GM23338 (cell line): ENCODE data around the gene CHRDL2. TPM values are rescaled to one million over a fixed set of nuclear protein-coding genes. Genes with fewer than 3 reads are reported as not detected.
A peak's percentile ranks its signal among the peaks of the same experiment; 100 is the strongest.

Source experiments
- ATAC-seq: fragments of 200-7000 bp; cut with Tn5 transposase; 3 replicates; pipeline ENCODE4 v1.9.1; 2020
- DNase-seq: peaks from one replicate; pipeline ENCODE4 v3.0.0-alpha.2; 2015; ENCODE audit warnings: low spot score
- H2AFZ ChIP-seq: fragments of 200-600 bp; sonication (generic); 2 replicates; pipeline ENCODE4 v1.8.0; 2016; ENCODE audit warnings: antibody characterized with exemption, mild to moderate bottlenecking, moderate library complexity
- H3F3A ChIP-seq: fragments of 200-600 bp; sonication (generic); replicated peaks from 2 replicates; pipeline ENCODE4 v1.8.0; 2017; ENCODE audit warnings: antibody characterized with exemption, mixed run types, low read depth
- H3K27ac ChIP-seq: fragments of 200-600 bp; sonication (generic); 2 replicates; pipeline ENCODE4 v1.6.1; 2016; ENCODE audit warnings: low read depth
- H3K27me3 ChIP-seq: fragments of 200-600 bp; sonication (generic); 2 replicates; pipeline ENCODE4 v1.8.0; 2016; ENCODE audit warnings: mild to moderate bottlenecking, mixed run types, moderate library complexity; ENCODE audit not compliant: insufficient read depth
- H3K36me3 ChIP-seq: fragments of 200-600 bp; sonication (generic); 2 replicates; pipeline ENCODE4 v1.8.0; 2016; ENCODE audit warnings: mild to moderate bottlenecking; ENCODE audit not compliant: insufficient read depth
- H3K4me1 ChIP-seq: fragments of 200-600 bp; sonication (generic); 2 replicates; pipeline ENCODE4 v1.8.0; 2016; ENCODE audit warnings: mild to moderate bottlenecking, moderate library complexity; ENCODE audit not compliant: insufficient read depth
- H3K4me2 ChIP-seq: fragments of 200-600 bp; sonication (generic); 2 replicates; pipeline ENCODE4 v1.7.1; 2017; ENCODE audit warnings: mixed run types
- H3K4me3 ChIP-seq: fragments of 200-600 bp; sonication (generic); 2 replicates; pipeline ENCODE4 v1.6.1; 2016; ENCODE audit warnings: mixed run types
- H3K79me2 ChIP-seq: fragments of 200-600 bp; sonication (generic); replicated peaks from 2 replicates; pipeline ENCODE4 v1.8.0; 2017; ENCODE audit warnings: mild to moderate bottlenecking; ENCODE audit not compliant: insufficient read depth
- H3K9me2 ChIP-seq: fragments of 200-600 bp; sonication (generic); 2 replicates; pipeline ENCODE4 v1.8.0; 2017; ENCODE audit not compliant: insufficient read depth
- H4K20me1 ChIP-seq: fragments of 200-600 bp; sonication (generic); replicated peaks from 2 replicates; pipeline ENCODE4 v1.8.0; 2017; ENCODE audit warnings: mild to moderate bottlenecking; ENCODE audit not compliant: insufficient read depth
- H3K27ac Mint-ChIP-seq: 2 replicates; pipeline ENCODE4 v1.8.0; 2020; ENCODE audit warnings: inconsistent platforms, mild to moderate bottlenecking, moderate library complexity, mixed read lengths
- H3K27me3 Mint-ChIP-seq: 3 replicates; pipeline ENCODE4 v1.8.0; 2022; ENCODE audit warnings: low read depth, mild to moderate bottlenecking, moderate library complexity, mixed read lengths, inconsistent platforms; ENCODE audit not compliant: insufficient read depth, poor library complexity
- H3K36me3 Mint-ChIP-seq: 3 replicates; pipeline ENCODE4 v1.8.0; 2021; ENCODE audit warnings: low read depth, mild to moderate bottlenecking, inconsistent platforms, moderate library complexity, mixed read lengths
- H3K4me1 Mint-ChIP-seq: 3 replicates; pipeline ENCODE4 v1.8.0; 2020; ENCODE audit warnings: mild to moderate bottlenecking, inconsistent platforms, mixed read lengths
- H3K4me3 Mint-ChIP-seq: 3 replicates; pipeline ENCODE4 v1.8.0; 2021; ENCODE audit warnings: moderate library complexity, mild to moderate bottlenecking, inconsistent platforms, mixed read lengths
- H3K9me3 Mint-ChIP-seq: 3 replicates; pipeline ENCODE4 v1.8.0; 2020; ENCODE audit warnings: moderate library complexity, mild to moderate bottlenecking, inconsistent platforms, mixed read lengths
- EZH2phosphoT487 ChIP-seq: fragments of 200-600 bp; sonication (generic); IDR thresholded peaks from one replicate; pipeline ENCODE4 v1.8.1; 2018; ENCODE audit warnings: antibody characterized with exemption; ENCODE audit not compliant: unreplicated experiment
- JUNB ChIP-seq: IDR thresholded peaks from one replicate; pipeline ENCODE4 v1.6.1; 2016; ENCODE audit warnings: antibody characterized with exemption; ENCODE audit not compliant: unreplicated experiment
- STAT1 ChIP-seq: IDR thresholded peaks from one replicate; pipeline ENCODE4 v1.6.1; 2016; ENCODE audit warnings: antibody characterized with exemption; ENCODE audit not compliant: unreplicated experiment
- ZNF331 ChIP-seq: fragments of 250-450 bp; sonication (Bioruptor Pico); IDR thresholded peaks from 2 replicates; pipeline ENCODE4 v1.5.0; 2020; ENCODE audit warnings: low read depth, mild to moderate bottlenecking, moderate library complexity
- polyA plus RNA-seq: library from polyadenylated mRNA; unstranded; fragments of >200 nt; fragmentation: Nextera tagmentation; extraction: Ambion mirVana; gene quantifications from 2 replicates; pipeline ENCODE4 v1.2.1, GENCODE V29; 2016
- total RNA-seq: library from RNA; depleted of rRNA; stranded (reverse); fragments of >200 nt; shearing (Covaris generic); gene quantifications from 2 replicates; pipeline ENCODE4 v1.2.3, GENCODE V29; 2014
- TF ChIP-seq, protein P1 (sequence below): fragments of 250-450 bp; sonication (Bioruptor Pico); IDR thresholded peaks from 2 replicates; pipeline ENCODE4 v1.5.0; 2020; ENCODE audit warnings: mild to moderate bottlenecking, moderate library complexity
- TF ChIP-seq, protein P2 (sequence below): IDR thresholded peaks from one replicate; pipeline ENCODE4 v1.6.1; 2018; ENCODE audit warnings: antibody characterized with exemption; ENCODE audit not compliant: unreplicated experiment

Gene CHRDL2
- total and polyA plus RNA-seq, 2 experiments from 2014 or later, result 0.21 TPM; not detected in 1

DNA sequence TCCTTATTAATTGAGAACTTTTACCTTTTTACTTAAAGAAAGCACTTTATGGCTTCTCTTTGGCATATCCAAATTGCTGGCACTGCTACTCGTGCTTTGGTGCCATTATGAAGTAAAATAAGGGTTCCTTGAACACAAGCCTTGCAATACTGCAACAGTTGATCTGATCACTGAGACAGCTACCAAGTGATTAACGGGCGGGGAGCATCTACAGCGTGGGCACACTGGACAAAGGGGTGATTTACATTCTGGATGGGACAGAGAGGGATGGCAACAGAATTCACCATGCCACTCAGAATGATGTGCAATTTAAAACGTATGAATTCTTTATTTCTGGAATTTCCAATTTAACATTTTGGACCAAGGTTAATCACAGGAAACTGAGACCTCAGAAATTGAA is 7.7 kb downstream of the CHRDL2 start (continued):
- TF ChIP-seq, protein P1, sequence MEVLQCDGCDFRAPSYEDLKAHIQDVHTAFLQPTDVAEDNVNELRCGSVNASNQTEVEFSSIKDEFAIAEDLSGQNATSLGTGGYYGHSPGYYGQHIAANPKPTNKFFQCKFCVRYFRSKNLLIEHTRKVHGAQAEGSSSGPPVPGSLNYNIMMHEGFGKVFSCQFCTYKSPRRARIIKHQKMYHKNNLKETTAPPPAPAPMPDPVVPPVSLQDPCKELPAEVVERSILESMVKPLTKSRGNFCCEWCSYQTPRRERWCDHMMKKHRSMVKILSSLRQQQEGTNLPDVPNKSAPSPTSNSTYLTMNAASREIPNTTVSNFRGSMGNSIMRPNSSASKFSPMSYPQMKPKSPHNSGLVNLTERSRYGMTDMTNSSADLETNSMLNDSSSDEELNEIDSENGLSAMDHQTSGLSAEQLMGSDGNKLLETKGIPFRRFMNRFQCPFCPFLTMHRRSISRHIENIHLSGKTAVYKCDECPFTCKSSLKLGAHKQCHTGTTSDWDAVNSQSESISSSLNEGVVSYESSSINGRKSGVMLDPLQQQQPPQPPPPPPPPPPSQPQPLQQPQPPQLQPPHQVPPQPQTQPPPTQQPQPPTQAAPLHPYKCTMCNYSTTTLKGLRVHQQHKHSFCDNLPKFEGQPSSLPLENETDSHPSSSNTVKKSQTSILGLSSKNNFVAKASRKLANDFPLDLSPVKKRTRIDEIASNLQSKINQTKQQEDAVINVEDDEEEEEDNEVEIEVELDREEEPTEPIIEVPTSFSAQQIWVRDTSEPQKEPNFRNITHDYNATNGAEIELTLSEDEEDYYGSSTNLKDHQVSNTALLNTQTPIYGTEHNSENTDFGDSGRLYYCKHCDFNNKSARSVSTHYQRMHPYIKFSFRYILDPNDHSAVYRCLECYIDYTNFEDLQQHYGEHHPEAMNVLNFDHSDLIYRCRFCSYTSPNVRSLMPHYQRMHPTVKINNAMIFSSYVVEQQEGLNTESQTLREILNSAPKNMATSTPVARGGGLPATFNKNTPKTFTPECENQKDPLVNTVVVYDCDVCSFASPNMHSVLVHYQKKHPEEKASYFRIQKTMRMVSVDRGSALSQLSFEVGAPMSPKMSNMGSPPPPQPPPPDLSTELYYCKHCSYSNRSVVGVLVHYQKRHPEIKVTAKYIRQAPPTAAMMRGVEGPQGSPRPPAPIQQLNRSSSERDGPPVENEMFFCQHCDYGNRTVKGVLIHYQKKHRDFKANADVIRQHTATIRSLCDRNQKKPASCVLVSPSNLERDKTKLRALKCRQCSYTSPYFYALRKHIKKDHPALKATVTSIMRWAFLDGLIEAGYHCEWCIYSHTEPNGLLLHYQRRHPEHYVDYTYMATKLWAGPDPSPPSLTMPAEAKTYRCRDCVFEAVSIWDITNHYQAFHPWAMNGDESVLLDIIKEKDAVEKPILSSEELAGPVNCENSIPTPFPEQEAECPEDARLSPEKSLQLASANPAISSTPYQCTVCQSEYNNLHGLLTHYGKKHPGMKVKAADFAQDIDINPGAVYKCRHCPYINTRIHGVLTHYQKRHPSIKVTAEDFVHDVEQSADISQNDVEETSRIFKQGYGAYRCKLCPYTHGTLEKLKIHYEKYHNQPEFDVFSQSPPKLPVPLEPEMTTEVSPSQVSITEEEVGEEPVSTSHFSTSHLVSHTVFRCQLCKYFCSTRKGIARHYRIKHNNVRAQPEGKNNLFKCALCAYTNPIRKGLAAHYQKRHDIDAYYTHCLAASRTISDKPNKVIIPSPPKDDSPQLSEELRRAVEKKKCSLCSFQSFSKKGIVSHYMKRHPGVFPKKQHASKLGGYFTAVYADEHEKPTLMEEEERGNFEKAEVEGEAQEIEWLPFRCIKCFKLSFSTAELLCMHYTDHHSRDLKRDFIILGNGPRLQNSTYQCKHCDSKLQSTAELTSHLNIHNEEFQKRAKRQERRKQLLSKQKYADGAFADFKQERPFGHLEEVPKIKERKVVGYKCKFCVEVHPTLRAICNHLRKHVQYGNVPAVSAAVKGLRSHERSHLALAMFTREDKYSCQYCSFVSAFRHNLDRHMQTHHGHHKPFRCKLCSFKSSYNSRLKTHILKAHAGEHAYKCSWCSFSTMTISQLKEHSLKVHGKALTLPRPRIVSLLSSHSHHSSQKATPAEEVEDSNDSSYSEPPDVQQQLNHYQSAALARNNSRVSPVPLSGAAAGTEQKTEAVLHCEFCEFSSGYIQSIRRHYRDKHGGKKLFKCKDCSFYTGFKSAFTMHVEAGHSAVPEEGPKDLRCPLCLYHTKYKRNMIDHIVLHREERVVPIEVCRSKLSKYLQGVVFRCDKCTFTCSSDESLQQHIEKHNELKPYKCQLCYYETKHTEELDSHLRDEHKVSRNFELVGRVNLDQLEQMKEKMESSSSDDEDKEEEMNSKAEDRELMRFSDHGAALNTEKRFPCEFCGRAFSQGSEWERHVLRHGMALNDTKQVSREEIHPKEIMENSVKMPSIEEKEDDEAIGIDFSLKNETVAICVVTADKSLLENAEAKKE (CRISPR knock-in tag), result no peak
- TF ChIP-seq EZH2phosphoT487, result no peak

DNA sequence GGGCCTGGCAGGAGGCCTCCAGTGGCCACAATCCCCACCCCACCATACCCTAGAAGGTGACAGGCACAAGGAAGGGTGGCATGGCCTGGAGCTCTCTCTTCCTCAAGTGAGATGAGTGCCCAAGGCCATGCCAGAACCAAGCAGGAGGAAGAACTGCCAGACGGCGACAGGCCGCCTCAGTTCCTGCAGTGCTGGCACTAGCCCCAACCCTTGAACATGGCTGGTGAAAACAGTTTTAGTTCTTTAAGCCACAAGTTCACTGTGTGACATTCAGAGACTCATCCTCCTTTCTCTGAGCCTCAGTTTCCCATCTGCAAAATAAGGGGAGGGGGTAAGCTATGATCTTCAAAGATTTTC is 9.8 kb downstream of the CHRDL2 start:
- H3K4me3 Mint-ChIP-seq, result no peak overlapping the region
- TF ChIP-seq ZNF331 (no peak), STAT1 (no peak), JUNB (no peak)
- TF ChIP-seq, protein P1 (CRISPR knock-in tag), result no peak
- TF ChIP-seq, protein P2, sequence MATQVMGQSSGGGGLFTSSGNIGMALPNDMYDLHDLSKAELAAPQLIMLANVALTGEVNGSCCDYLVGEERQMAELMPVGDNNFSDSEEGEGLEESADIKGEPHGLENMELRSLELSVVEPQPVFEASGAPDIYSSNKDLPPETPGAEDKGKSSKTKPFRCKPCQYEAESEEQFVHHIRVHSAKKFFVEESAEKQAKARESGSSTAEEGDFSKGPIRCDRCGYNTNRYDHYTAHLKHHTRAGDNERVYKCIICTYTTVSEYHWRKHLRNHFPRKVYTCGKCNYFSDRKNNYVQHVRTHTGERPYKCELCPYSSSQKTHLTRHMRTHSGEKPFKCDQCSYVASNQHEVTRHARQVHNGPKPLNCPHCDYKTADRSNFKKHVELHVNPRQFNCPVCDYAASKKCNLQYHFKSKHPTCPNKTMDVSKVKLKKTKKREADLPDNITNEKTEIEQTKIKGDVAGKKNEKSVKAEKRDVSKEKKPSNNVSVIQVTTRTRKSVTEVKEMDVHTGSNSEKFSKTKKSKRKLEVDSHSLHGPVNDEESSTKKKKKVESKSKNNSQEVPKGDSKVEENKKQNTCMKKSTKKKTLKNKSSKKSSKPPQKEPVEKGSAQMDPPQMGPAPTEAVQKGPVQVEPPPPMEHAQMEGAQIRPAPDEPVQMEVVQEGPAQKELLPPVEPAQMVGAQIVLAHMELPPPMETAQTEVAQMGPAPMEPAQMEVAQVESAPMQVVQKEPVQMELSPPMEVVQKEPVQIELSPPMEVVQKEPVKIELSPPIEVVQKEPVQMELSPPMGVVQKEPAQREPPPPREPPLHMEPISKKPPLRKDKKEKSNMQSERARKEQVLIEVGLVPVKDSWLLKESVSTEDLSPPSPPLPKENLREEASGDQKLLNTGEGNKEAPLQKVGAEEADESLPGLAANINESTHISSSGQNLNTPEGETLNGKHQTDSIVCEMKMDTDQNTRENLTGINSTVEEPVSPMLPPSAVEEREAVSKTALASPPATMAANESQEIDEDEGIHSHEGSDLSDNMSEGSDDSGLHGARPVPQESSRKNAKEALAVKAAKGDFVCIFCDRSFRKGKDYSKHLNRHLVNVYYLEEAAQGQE, result no peak

More for the DNA sequence above, 9.8 kb downstream of the CHRDL2 start:
- Mint-ChIP-seq H3K27me3 (peaks cover 16% of the 10 kb centered on the region), H3K9me3 (no peaks in the 10 kb centered on the region), H3K4me1 (peaks cover 12% of the 10 kb centered on the region), H3K36me3 (no peaks in the 10 kb centered on the region), H3K27ac (no peak overlapping the region)
- no peak overlapping the region for H3K4me2 ChIP-seq
- no peak overlapping the region for H3K4me3 ChIP-seq
- no peaks in the 10 kb centered on the region for H3F3A ChIP-seq
- H3K27me3 ChIP-seq, result no peaks in the 10 kb centered on the region; the same call in 1 of the 2 replicates
- peaks cover 9% of the 10 kb centered on the region for H3K4me1 ChIP-seq
- no peak for DNase-seq
- H3K79me2 ChIP-seq, result no peaks in the 10 kb centered on the region
- no peaks in the 10 kb centered on the region; the same call in 1 of the 2 replicates for H3K36me3 ChIP-seq
- ATAC-seq, result no peak
- H3K27ac ChIP-seq, result no peak overlapping the region
- H3K9me2 ChIP-seq, result 0 out of 2 replicates have a peak, but pooled peaks cover 7% of the 10 kb centered on the region
- H2AFZ ChIP-seq, result 0 out of 2 replicates have a peak overlapping the region, but pooled peaks have one; percentile 96
- H4K20me1 ChIP-seq, result no peaks in the 10 kb centered on the region
